K562 (cell line): ENCODE data around the gene ZNF280C. TPM values are rescaled to one million over a fixed set of nuclear protein-coding genes. Genes with fewer than 3 reads are reported as not detected.

Source experiments
- ATAC-seq: fragments of 200-7000 bp; cut with Tn5 transposase; 3 replicates; pipeline ENCODE4 v1.9.1; 2020; ENCODE audit warnings: moderate library complexity
- BruUV-seq: library from RNA; stranded (reverse); fragments of 400-500 nt; replicated peaks from 2 replicates; lab custom pipeline; 2021; lab: Mats Ljungman, UMichigan
- CTCF ChIA-PET: fragments of 300-600 bp; formaldehyde crosslinking; extraction: SDS; loops from one replicate; lab custom pipeline; 2021; ENCODE audit warnings: low intra/inter-chr PET ratio; lab: Yijun Ruan, JAX
- POLR2A ChIA-PET: fragments of 300-600, 350-650 bp; sonication (Branson Sonifier 250); formaldehyde crosslinking; extraction: SDS; loops from one replicate; lab custom pipeline; 2021; ENCODE audit warnings: antibody characterized with exemption, inconsistent platforms; lab: Yijun Ruan, JAX
- DNase-seq, 4 experiments: peaks; one replicate each; pipeline versions ENCODE4 v3.0.0 to v3.0.0-alpha.2; 2011 to 2018; ENCODE audit warnings: low spot score in 3 of 4, mixed read lengths in 3 of 4; ENCODE audit errors: extremely low read depth in 1 of 4
- FAIRE-seq: peaks from 2 replicates; lab custom pipeline; 2011; peaks lifted over from hg19 to GRCh38; lab: Jason Lieb, UNC
- H2AFZ ChIP-seq: 2 replicates; pipeline ENCODE4 v1.6.0; 2011; ENCODE audit warnings: low read depth, low read length, control low read depth, inconsistent platforms
- H3K27ac ChIP-seq: fragments of 200-600 bp; 3 replicates; pipeline ENCODE4 v1.8.0; 2011; ENCODE audit warnings: low read depth, mild to moderate bottlenecking, control low read depth, inconsistent platforms, low read length, moderate library complexity, mixed read lengths; ENCODE audit errors: extremely low read depth
- H3K27me3 ChIP-seq, 2 experiments: fragments of 300-600 bp in 1 of 2; 2 replicates in 1 of 2; 3 replicates in 1 of 2; pipeline versions ENCODE4 v1.6.0 to v1.8.0; 2011; ENCODE audit warnings: inconsistent platforms in 2 of 2, low read length in 2 of 2, mild to moderate bottlenecking in 1 of 2, mixed read lengths in 1 of 2, moderate library complexity in 1 of 2; ENCODE audit not compliant: control insufficient read depth in 2 of 2, insufficient read depth in 2 of 2
- H3K36me3 ChIP-seq: fragments of 300-600 bp; 3 replicates; pipeline ENCODE4 v1.8.0; 2011; ENCODE audit warnings: mild to moderate bottlenecking, low read length, inconsistent platforms; ENCODE audit not compliant: control insufficient read depth, insufficient read depth
- H3K4me1 ChIP-seq, 2 experiments: fragments of 200-600 bp in 1 of 2; replicated peaks in 1 of 2; 2 replicates in 1 of 2; 3 replicates in 1 of 2; pipeline versions ENCODE4 v1.5.1 to v1.8.0; 2011; ENCODE audit warnings: inconsistent platforms in 2 of 2, low read length in 2 of 2, mild to moderate bottlenecking in 1 of 2, mixed read lengths in 1 of 2, moderate library complexity in 1 of 2; ENCODE audit not compliant: control insufficient read depth in 2 of 2, insufficient read depth in 2 of 2
- H3K4me2 ChIP-seq: 2 replicates; pipeline ENCODE4 v1.6.1; 2011; ENCODE audit warnings: low read length, control low read depth, inconsistent platforms, mixed read lengths; ENCODE audit not compliant: insufficient read depth
- H3K4me3 ChIP-seq: fragments of 200-600 bp; sonication (generic), shearing (Covaris generic); 2 replicates; pipeline ENCODE4 v1.5.1; 2016; ENCODE audit warnings: control low read depth, inconsistent platforms
- H3K79me2 ChIP-seq: fragments of 200-600 bp; 3 replicates; pipeline ENCODE4 v1.8.0; 2011; ENCODE audit warnings: low read length, inconsistent platforms; ENCODE audit not compliant: control insufficient read depth, insufficient read depth
- H3K9ac ChIP-seq, 2 experiments: 2 replicates each; pipeline versions ENCODE4 v1.6.0 to v1.6.1; 2011; ENCODE audit warnings: low read depth in 2 of 2, low read length in 2 of 2, control low read depth in 1 of 2, inconsistent platforms in 1 of 2, mild to moderate bottlenecking in 1 of 2, mixed read lengths in 1 of 2; ENCODE audit not compliant: insufficient read depth in 1 of 2
- H3K9me1 ChIP-seq: one replicate; pipeline ENCODE4 v1.6.0; 2011; ENCODE audit warnings: inconsistent platforms, mild to moderate bottlenecking, low read length, moderate library complexity; ENCODE audit not compliant: control insufficient read depth, insufficient read depth
- H3K9me3 ChIP-seq: replicated peaks from 2 replicates; pipeline ENCODE4 v1.5.1; 2011; ENCODE audit warnings: low read depth, low read length, inconsistent platforms; ENCODE audit not compliant: control insufficient read depth, insufficient read depth
- H4K20me1 ChIP-seq: replicated peaks from 2 replicates; pipeline ENCODE4 v1.6.1; 2011; ENCODE audit warnings: low read length, inconsistent platforms, mixed read lengths; ENCODE audit not compliant: control insufficient read depth, insufficient read depth
- ATF7 ChIP-seq: fragments of 450-650 bp; IDR thresholded peaks from 2 replicates; pipeline ENCODE4 v1.7.1; 2014; ENCODE audit warnings: mild to moderate bottlenecking, moderate library complexity
- ERF ChIP-seq: fragments of 450-650 bp; formaldehyde crosslinking; IDR thresholded peaks from 2 replicates; pipeline ENCODE4 v1.4.0; 2020; ENCODE audit warnings: mild to moderate bottlenecking, mixed read lengths
- EWSR1 ChIP-seq: fragments of 450-650 bp; IDR thresholded peaks from 2 replicates; pipeline ENCODE4 v1.6.1; 2018; ENCODE audit warnings: borderline replicate concordance, mild to moderate bottlenecking, low read depth, moderate library complexity; ENCODE audit not compliant: partially characterized antibody
- HMBOX1 ChIP-seq: sonication (generic); IDR thresholded peaks from 2 replicates; pipeline ENCODE4 v1.6.1; 2016
- RCOR1 ChIP-seq, 2 experiments: IDR thresholded peaks; 2 replicates each; pipeline ENCODE4 v1.6.1; 2012; ENCODE audit warnings: low read depth in 2 of 2, low read length in 2 of 2, borderline replicate concordance in 1 of 2, improper control_type of control experiment in 1 of 2
- TCF7L2 ChIP-seq: fragments of 150-350 bp; IDR thresholded peaks from 2 replicates; pipeline ENCODE4 v1.6.1; 2016; ENCODE audit warnings: low read depth, mild to moderate bottlenecking, low read length, moderate library complexity
- ZEB2 ChIP-seq: fragments of 450-650 bp; IDR thresholded peaks from 2 replicates; pipeline ENCODE4 v1.6.1; 2016
- ZNF696 ChIP-seq: fragments of 250-450 bp; sonication (Bioruptor Pico); conservative IDR thresholded peaks from 2 replicates; pipeline ENCODE4 v1.4.0; 2020; ENCODE audit warnings: mild to moderate bottlenecking, moderate library complexity
- WGBS: fragments of 100-300 bp; shearing (Covaris generic); methylation state at CpG from one replicate; pipeline ENCODE4 v1.1.6; 2016; ENCODE audit warnings: low coverage, mixed read lengths; ENCODE audit not compliant: insufficient coverage; ENCODE audit errors: missing lambda C conversion rate; 5-methylcytosine and 5-hydroxymethylcytosine counted together
- in situ Hi-C: fragments of 300-500 bp; cut with MboI; formaldehyde crosslinking; loops from 4 replicates; pipeline ENCODE4 v1.15.0; 2018; ENCODE audit warnings: inconsistent platforms, mixed read lengths
- intact Hi-C: fragments of 100-400 bp; cut with micrococcal nuclease; formaldehyde crosslinking; loops from 2 replicates; pipeline ENCODE4 v1.14.2; 2022
- polyA plus RNA-seq, 8 experiments: library from polyadenylated mRNA; depleted of rRNA in 4 of 8; stranded (reverse) in 5 of 8; unstranded in 3 of 8; fragments of >200 nt; fragmentation: Nextera tagmentation in 2 of 8; fragmentation: Illumina TruSeq in 1 of 8; extraction: Ambion mirVana in 2 of 8; extraction: Trizol in 1 of 8; gene quantifications; 2 replicates each; pipeline versions ENCODE4 v1.2.1 to v1.2.3, GENCODE V29; 2011 to 2014; ENCODE audit warnings: inconsistent platforms in 1 of 8, missing spikeins in 1 of 8
- small RNA-seq: library from RNA; depleted of rRNA; stranded (forward); fragments of <200 nt; gene quantifications from one replicate; pipeline ENCODE3, GENCODE V24; 2014
- total RNA-seq, 7 experiments: library from RNA; depleted of rRNA in 6 of 7; stranded (reverse); fragments of >200 nt in 6 of 7; fragmentation: Illumina TruSeq in 2 of 7; extraction: Trizol in 2 of 7; gene quantifications; 2 replicates each; pipeline versions ENCODE4 v1.2.1 to v1.2.3, GENCODE V29; 2011 to 2021; ENCODE audit warnings: low replicate concordance in 1 of 7

ZNF280C gene
- total and polyA plus RNA-seq, 9 of the 15 experiments (the other 6 are each of a cell fraction or from before 2014, with no cell fraction given): 1.6 to 8.3 (median 4.4) TPM

DNA sequence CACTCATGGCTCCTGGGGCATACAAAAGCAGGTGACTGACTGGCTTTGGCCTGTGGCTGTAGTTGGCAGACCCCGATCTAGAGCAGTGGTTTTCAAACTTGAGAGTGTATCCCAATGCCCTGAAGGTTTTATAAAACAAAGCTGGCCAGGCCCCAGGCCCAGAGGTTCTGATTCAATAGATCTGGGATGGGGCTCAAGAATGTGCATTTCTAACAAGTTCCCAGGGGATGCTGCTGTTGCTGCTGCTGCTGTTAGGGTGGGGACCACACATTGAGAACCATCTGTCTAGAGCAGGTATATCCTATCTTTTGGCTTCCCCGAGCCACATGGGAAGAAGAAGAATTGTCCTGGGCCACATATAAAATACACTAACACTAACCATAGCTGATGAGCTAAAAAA, 110.4 kb downstream of the ZNF280C start (continued):
- TF ChIP-seq RCOR1 (IDR thresholded peaks at IDR 0.05; ENCODE audit: borderline replicate concordance in 1 of 2, low read depth in 2 of 2, low read length in 2 of 2) (no peak), ERF (CRISPR knock-in tag) (no peak), ATF7 (no peak), ZEB2 (no peak), TCF7L2 (no peak), ZNF696 (CRISPR knock-in tag) (no peak)

- intact Hi-C loops (no loop called here), in situ Hi-C loops (no loop called here)
- H3K79me2 ChIP-seq: peaks cover 4% of the 10 kb centered on the region; the same call in 1 of the 3 replicates
- H3K4me1 ChIP-seq: no peaks in the 10 kb centered on the region
- H3K9me3 ChIP-seq: no peaks in the 10 kb centered on the region
- no peaks in the 10 kb centered on the region for H4K20me1 ChIP-seq
- ATAC-seq (no peak), DNase-seq (no peak), FAIRE-seq (no peak)
- H3K9ac ChIP-seq: no peak overlapping the region
- no peak overlapping the region for H3K4me3 ChIP-seq
- no peaks in the 10 kb centered on the region for H3K27me3 ChIP-seq
- ChIA-PET POLR2A (interaction anchor here (0.6 to 2.0 kb wide), 5 partner anchors 9 to 25 kb away, joined by 3 to 7 read pairs (median 4); partner anchors contain the start of gene AIFM1), CTCF (no interaction called here)
- WGBS: 65% methylated on average over 2 of the region's 2 CpGs
- no TSS peak for BruUV-seq
- H3K27ac ChIP-seq: no peak overlapping the region
- H3K4me2 ChIP-seq: no peak overlapping the region
- peaks cover 42% of the 10 kb centered on the region for H3K36me3 ChIP-seq
- H2AFZ ChIP-seq: no peak overlapping the region
- no peaks in the 10 kb centered on the region for H3K9me1 ChIP-seq
- TF ChIP-seq HMBOX1 (peak; percentile 49; the same call in 1 of the 2 replicates), EWSR1 (no peak)
Measured at GRCh38 chrX:130155564-130155963, 113.1 kb downstream of the ZNF280C start.

Small RNA genes lying within 50 kb of the gene (small RNA-seq; reads per million reads assigned to genes)
- gene RNU6-1130P: not detected

Other genes with a start within 250 kb of the ZNF280C start
- 28.6 and 41.1 TPM in 2 replicates for gene ELF4, start 158.4 kb downstream of the ZNF280C start, total RNA-seq (2014; rRNA removed)
- 17.6 and 18.3 TPM in 2 replicates for gene ELF4, start 158.4 kb downstream of the ZNF280C start, total RNA-seq (2014; rRNA removed; fragmentation: Illumina TruSeq; extraction: Trizol)
- 24.8 and 26.3 TPM in 2 replicates for gene ELF4, start 158.4 kb downstream of the ZNF280C start, total RNA-seq (2015; rRNA removed; fragmentation: Illumina TruSeq; extraction: Trizol)
- gene ELF4, start 158.4 kb downstream of the ZNF280C start, total RNA-seq (2021): 43.9 and 47.7 TPM in 2 replicates
- gene ELF4, start 158.4 kb downstream of the ZNF280C start, polyA plus RNA-seq (2011; rRNA removed): 29.2 and 33.4 TPM in 2 replicates
- gene ELF4, start 158.4 kb downstream of the ZNF280C start, polyA plus RNA-seq (2014; fragmentation: Illumina TruSeq; extraction: Trizol): 50.7 and 55.8 TPM in 2 replicates
- 1 to 10 TPM; 5.9 to 7.3 TPM for gene ELF4, start 158.4 kb downstream of the ZNF280C start, polyA plus RNA-seq (2014; fragmentation: Nextera tagmentation; extraction: Ambion mirVana)
- gene ELF4, start 158.4 kb downstream of the ZNF280C start, polyA plus RNA-seq (2014; rRNA removed): 25.2 and 28.4 TPM in 2 replicates
- 59.9 and 65.0 TPM in 2 replicates for gene AIFM1, start 103.1 kb downstream of the ZNF280C start, total RNA-seq (2014; rRNA removed)
- 101 and 107 TPM in 2 replicates for gene AIFM1, start 103.1 kb downstream of the ZNF280C start, total RNA-seq (2014; rRNA removed; fragmentation: Illumina TruSeq; extraction: Trizol)
- 79.9 and 91.4 TPM in 2 replicates for gene AIFM1, start 103.1 kb downstream of the ZNF280C start, total RNA-seq (2015; rRNA removed; fragmentation: Illumina TruSeq; extraction: Trizol)
- gene AIFM1, start 103.1 kb downstream of the ZNF280C start, total RNA-seq (2021): 80.7 and 85.2 TPM in 2 replicates
- gene AIFM1, start 103.1 kb downstream of the ZNF280C start, polyA plus RNA-seq (2011; rRNA removed): 85.6 and 111 TPM in 2 replicates
- 99.0 and 117 TPM in 2 replicates for gene AIFM1, start 103.1 kb downstream of the ZNF280C start, polyA plus RNA-seq (2014; fragmentation: Illumina TruSeq; extraction: Trizol)
- 10 to 100 TPM; 51.0 to 62.0 TPM for gene AIFM1, start 103.1 kb downstream of the ZNF280C start, polyA plus RNA-seq (2014; fragmentation: Nextera tagmentation; extraction: Ambion mirVana)
- 91.2 and 93.7 TPM in 2 replicates for gene AIFM1, start 103.1 kb downstream of the ZNF280C start, polyA plus RNA-seq (2014; rRNA removed)
- gene RAB33A, start 96.9 kb downstream of the ZNF280C start, total RNA-seq (2014; rRNA removed): 0.09 TPM in 1 of 2 replicates, not detected in the other
- gene RAB33A, start 96.9 kb downstream of the ZNF280C start, total RNA-seq (2014; rRNA removed; fragmentation: Illumina TruSeq; extraction: Trizol): not detected in 2 replicates
- gene RAB33A, start 96.9 kb downstream of the ZNF280C start, total RNA-seq (2015; rRNA removed; fragmentation: Illumina TruSeq; extraction: Trizol): not detected in 2 replicates
- gene RAB33A, start 96.9 kb downstream of the ZNF280C start, total RNA-seq (2021): 0.20 TPM in 1 of 2 replicates, not detected in the other
- gene RAB33A, start 96.9 kb downstream of the ZNF280C start, polyA plus RNA-seq (2011; rRNA removed): 0.06 and 0.11 TPM in 2 replicates
- not detected in 2 replicates for gene RAB33A, start 96.9 kb downstream of the ZNF280C start, polyA plus RNA-seq (2014; fragmentation: Illumina TruSeq; extraction: Trizol)
- gene RAB33A, start 96.9 kb downstream of the ZNF280C start, polyA plus RNA-seq (2014; fragmentation: Nextera tagmentation; extraction: Ambion mirVana): under 1 TPM; 0.04 TPM
- not detected in 2 replicates for gene RAB33A, start 96.9 kb downstream of the ZNF280C start, polyA plus RNA-seq (2014; rRNA removed)
- 9.0 and 9.5 TPM in 2 replicates for gene SLC25A14, start 71.0 kb upstream of the ZNF280C start, total RNA-seq (2014; rRNA removed)
- 15.8 and 16.9 TPM in 2 replicates for gene SLC25A14, start 71.0 kb upstream of the ZNF280C start, total RNA-seq (2014; rRNA removed; fragmentation: Illumina TruSeq; extraction: Trizol)
- 14.0 and 15.2 TPM in 2 replicates for gene SLC25A14, start 71.0 kb upstream of the ZNF280C start, total RNA-seq (2015; rRNA removed; fragmentation: Illumina TruSeq; extraction: Trizol)
- gene SLC25A14, start 71.0 kb upstream of the ZNF280C start, total RNA-seq (2021): 13.7 and 14.7 TPM in 2 replicates
- 18.9 and 21.5 TPM in 2 replicates for gene SLC25A14, start 71.0 kb upstream of the ZNF280C start, polyA plus RNA-seq (2011; rRNA removed)
- gene SLC25A14, start 71.0 kb upstream of the ZNF280C start, polyA plus RNA-seq (2014; fragmentation: Illumina TruSeq; extraction: Trizol): 13.6 and 14.8 TPM in 2 replicates
- 10 to 100 TPM; 32.1 to 33.3 TPM for gene SLC25A14, start 71.0 kb upstream of the ZNF280C start, polyA plus RNA-seq (2014; fragmentation: Nextera tagmentation; extraction: Ambion mirVana)
- gene SLC25A14, start 71.0 kb upstream of the ZNF280C start, polyA plus RNA-seq (2014; rRNA removed): 17.9 and 19.3 TPM in 2 replicates
- gene GPR119, start 116.8 kb upstream of the ZNF280C start, total RNA-seq (2014; rRNA removed): not detected in 2 replicates
- not detected in 2 replicates for gene GPR119, start 116.8 kb upstream of the ZNF280C start, total RNA-seq (2014; rRNA removed; fragmentation: Illumina TruSeq; extraction: Trizol)
- gene GPR119, start 116.8 kb upstream of the ZNF280C start, total RNA-seq (2015; rRNA removed; fragmentation: Illumina TruSeq; extraction: Trizol): not detected in 2 replicates
- gene GPR119, start 116.8 kb upstream of the ZNF280C start, total RNA-seq (2021): not detected in 2 replicates
- gene GPR119, start 116.8 kb upstream of the ZNF280C start, polyA plus RNA-seq (2011; rRNA removed): not detected in 2 replicates
- not detected in 2 replicates for gene GPR119, start 116.8 kb upstream of the ZNF280C start, polyA plus RNA-seq (2014; fragmentation: Illumina TruSeq; extraction: Trizol)
- gene GPR119, start 116.8 kb upstream of the ZNF280C start, polyA plus RNA-seq (2014; fragmentation: Nextera tagmentation; extraction: Ambion mirVana): not detected
- 0.15 TPM in 1 of 2 replicates, not detected in the other for gene GPR119, start 116.8 kb upstream of the ZNF280C start, polyA plus RNA-seq (2014; rRNA removed)
- gene RBMX2, start 133.1 kb upstream of the ZNF280C start, total RNA-seq (2014; rRNA removed): 37.1 and 44.9 TPM in 2 replicates
- 62.5 and 65.4 TPM in 2 replicates for gene RBMX2, start 133.1 kb upstream of the ZNF280C start, total RNA-seq (2014; rRNA removed; fragmentation: Illumina TruSeq; extraction: Trizol)
- 58.0 and 58.5 TPM in 2 replicates for gene RBMX2, start 133.1 kb upstream of the ZNF280C start, total RNA-seq (2015; rRNA removed; fragmentation: Illumina TruSeq; extraction: Trizol)
- gene RBMX2, start 133.1 kb upstream of the ZNF280C start, total RNA-seq (2021): 27.2 and 29.5 TPM in 2 replicates
- 35.3 and 41.8 TPM in 2 replicates for gene RBMX2, start 133.1 kb upstream of the ZNF280C start, polyA plus RNA-seq (2011; rRNA removed)
- 50.5 and 54.5 TPM in 2 replicates for gene RBMX2, start 133.1 kb upstream of the ZNF280C start, polyA plus RNA-seq (2014; fragmentation: Illumina TruSeq; extraction: Trizol)
- 10 to 100 TPM; 49.1 to 54.1 TPM for gene RBMX2, start 133.1 kb upstream of the ZNF280C start, polyA plus RNA-seq (2014; fragmentation: Nextera tagmentation; extraction: Ambion mirVana)
- 53.0 and 58.2 TPM in 2 replicates for gene RBMX2, start 133.1 kb upstream of the ZNF280C start, polyA plus RNA-seq (2014; rRNA removed)